GM12878 (cell line): ENCODE data around the gene CHMP3.

Experiments used
- KAT2A ChIP-seq: conservative IDR thresholded peaks from 2 replicates; pipeline ENCODE4 v1.6.1; 2011; ENCODE audit warnings: low read depth, low read length; ENCODE audit not compliant: control insufficient read depth
- RAD21 ChIP-seq: IDR thresholded peaks from 2 replicates; pipeline ENCODE4 v1.6.1; 2011; ENCODE audit warnings: mild to moderate bottlenecking, low read depth, low read length, moderate library complexity; ENCODE audit not compliant: insufficient read depth
- TF ChIP-seq, protein P1 (sequence below), 3 experiments: IDR thresholded peaks in 2 of 3; conservative IDR thresholded peaks in 1 of 3; 2 replicates each; pipeline ENCODE4 v1.5.1; 2011; ENCODE audit warnings: low read depth in 3 of 3, low read length in 3 of 3, mild to moderate bottlenecking in 3 of 3, control low read depth in 2 of 3, moderate library complexity in 2 of 3, inconsistent platforms in 1 of 3, mixed read lengths in 1 of 3; ENCODE audit not compliant: control insufficient read depth in 2 of 3, insufficient read depth in 1 of 3; ENCODE audit errors: extremely low read depth in 1 of 3

DNA sequence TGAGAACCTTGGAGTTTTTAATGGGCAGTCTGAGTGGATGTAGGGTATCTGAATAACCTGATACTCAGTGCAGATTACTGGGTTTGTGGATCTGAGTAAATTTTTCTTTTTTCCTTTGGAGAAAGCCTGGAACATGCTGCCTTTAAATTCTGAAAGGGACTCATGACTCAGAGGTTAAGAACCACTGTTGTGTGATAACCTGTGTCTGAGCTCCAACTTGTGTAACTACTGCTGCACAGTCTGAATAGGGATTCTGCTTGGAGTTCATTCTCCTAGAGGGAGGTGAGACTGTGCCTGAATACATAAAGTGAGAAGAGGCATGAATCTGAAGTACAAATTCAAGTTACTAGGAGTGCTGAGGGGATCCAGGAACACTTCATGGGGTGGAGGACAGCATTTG lies 85.9 kb downstream of the CHMP3 start:
- TF ChIP-seq, protein P1, sequence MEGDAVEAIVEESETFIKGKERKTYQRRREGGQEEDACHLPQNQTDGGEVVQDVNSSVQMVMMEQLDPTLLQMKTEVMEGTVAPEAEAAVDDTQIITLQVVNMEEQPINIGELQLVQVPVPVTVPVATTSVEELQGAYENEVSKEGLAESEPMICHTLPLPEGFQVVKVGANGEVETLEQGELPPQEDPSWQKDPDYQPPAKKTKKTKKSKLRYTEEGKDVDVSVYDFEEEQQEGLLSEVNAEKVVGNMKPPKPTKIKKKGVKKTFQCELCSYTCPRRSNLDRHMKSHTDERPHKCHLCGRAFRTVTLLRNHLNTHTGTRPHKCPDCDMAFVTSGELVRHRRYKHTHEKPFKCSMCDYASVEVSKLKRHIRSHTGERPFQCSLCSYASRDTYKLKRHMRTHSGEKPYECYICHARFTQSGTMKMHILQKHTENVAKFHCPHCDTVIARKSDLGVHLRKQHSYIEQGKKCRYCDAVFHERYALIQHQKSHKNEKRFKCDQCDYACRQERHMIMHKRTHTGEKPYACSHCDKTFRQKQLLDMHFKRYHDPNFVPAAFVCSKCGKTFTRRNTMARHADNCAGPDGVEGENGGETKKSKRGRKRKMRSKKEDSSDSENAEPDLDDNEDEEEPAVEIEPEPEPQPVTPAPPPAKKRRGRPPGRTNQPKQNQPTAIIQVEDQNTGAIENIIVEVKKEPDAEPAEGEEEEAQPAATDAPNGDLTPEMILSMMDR (IDR thresholded peaks at IDR 0.05 in 2 of 3, conservative IDR thresholded peaks at IDR 0.05 in 1 of 3; ENCODE audit: control insufficient read depth in 2 of 3, extremely low read depth in 1 of 3, insufficient read depth in 1 of 3, low read depth in 3 of 3, low read length in 3 of 3): no peak
- TF ChIP-seq RAD21 (no peak), KAT2A (no peak)
